Measurements from ENCODE around the gene ATP8B2.

DNA sequence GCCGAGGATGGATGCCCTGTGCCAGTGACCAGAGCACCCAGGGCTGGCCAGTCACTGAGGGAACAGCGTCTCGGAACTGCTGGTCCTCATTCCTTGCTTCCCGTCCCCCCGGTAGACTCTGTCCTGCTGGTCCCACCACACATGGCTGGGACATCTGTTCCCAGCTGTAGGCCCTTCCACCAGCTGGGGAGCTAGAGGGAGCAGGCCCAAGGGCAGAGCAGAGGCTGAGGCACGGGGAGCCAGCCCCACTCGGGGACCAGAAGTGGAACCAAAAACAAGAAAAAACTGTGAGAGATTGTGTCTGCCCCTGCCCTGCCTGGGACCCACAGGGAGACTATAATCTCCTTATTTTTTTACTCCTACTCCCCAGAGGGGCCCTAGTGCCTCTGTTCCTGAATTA is 23.8 kb downstream of the ATP8B2 start:
- TF ChIP-seq, protein P1, sequence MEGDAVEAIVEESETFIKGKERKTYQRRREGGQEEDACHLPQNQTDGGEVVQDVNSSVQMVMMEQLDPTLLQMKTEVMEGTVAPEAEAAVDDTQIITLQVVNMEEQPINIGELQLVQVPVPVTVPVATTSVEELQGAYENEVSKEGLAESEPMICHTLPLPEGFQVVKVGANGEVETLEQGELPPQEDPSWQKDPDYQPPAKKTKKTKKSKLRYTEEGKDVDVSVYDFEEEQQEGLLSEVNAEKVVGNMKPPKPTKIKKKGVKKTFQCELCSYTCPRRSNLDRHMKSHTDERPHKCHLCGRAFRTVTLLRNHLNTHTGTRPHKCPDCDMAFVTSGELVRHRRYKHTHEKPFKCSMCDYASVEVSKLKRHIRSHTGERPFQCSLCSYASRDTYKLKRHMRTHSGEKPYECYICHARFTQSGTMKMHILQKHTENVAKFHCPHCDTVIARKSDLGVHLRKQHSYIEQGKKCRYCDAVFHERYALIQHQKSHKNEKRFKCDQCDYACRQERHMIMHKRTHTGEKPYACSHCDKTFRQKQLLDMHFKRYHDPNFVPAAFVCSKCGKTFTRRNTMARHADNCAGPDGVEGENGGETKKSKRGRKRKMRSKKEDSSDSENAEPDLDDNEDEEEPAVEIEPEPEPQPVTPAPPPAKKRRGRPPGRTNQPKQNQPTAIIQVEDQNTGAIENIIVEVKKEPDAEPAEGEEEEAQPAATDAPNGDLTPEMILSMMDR (IDR thresholded peaks at IDR 0.05) = no peak
- no peak for TF ChIP-seq POLR2A (IDR thresholded peaks at IDR 0.05)
